ENCODE data around the gene PLEKHO1. TPM values are rescaled to one million over a fixed set of nuclear protein-coding genes. Genes with fewer than 3 reads are reported as not detected.
A peak's percentile ranks its signal among the peaks of the same experiment; 100 is the strongest.
"Not testable (repeated sequence)": the region's sequence is repeated elsewhere in the genome, so short reads cannot be mapped to it uniquely, and the experiment has no call there.

Gene PLEKHO1
- total RNA-seq, 2 donors from 2014 or later, result 21.9 to 42.7 TPM

DNA sequence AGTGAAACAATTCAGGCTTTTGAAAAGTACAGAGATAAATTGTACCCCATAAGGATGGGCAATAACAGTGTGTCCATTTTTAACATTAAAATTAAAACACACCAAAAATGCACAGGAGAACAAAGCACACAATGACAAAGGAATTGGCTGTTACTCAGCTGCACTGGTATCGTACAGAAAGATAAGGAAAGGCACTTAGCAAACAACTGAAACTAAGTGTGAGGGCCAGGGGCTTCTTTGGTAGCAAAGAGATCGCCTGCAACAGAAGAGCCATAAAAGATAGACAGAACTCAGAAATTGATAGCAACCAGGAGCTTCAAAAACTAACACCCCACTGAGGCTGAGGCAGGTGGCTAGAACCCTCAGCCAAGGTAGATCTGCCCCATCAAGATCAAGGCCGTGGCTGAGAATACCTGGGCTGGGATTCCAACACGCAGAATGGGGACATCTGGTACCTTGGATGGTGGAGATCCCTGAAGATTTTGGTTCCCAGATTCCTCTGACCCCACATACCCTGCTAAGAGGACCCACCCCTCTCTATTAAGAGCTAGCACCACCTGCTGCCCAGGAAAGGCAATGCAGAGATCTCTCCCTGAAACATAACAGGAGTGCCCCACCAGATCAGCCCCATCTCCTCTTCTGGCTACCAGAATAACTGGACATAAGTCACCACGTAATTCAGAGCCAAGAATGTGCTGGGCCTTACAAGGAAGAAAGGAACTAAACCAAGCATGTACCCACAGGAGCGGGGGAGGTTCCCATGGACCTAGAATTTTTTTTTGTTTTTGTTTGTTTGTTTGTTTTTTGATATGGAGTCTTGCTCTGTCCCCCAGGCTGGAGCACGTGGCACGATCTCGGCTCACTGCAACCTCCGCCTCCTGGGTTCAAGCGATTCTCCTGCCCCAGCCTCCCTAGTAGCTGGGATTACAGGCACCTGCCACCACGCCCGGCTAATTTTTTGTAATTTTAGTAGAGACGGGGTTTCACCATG, 16.2 kb downstream of the PLEKHO1 start:
- Mint-ChIP-seq H3K4me3 (no peak overlapping the region), H3K27ac (no peak overlapping the region), H3K9me3 (no peaks in the 10 kb centered on the region), H3K36me3 (ENCODE audit: insufficient read depth in 2 of 2) (no peaks in the 10 kb centered on the region), H3K4me1 (ENCODE audit: low read depth) (peaks cover 43% of the 10 kb centered on the region), H3K27me3 (ENCODE audit: low read depth) (no peaks in the 10 kb centered on the region)
- ATAC-seq (replicated peaks in 1 of 2), result peak; percentile 44 to 51
- peak; percentile 50 to 62 for DNase-seq

- peak; percentile 69 to 72 for DNase-seq
- ATAC-seq (replicated peaks in 1 of 2), result peak; percentile 72 to 75
- Mint-ChIP-seq H3K9me3 (no peaks in the 10 kb centered on the region), H3K27ac (no peak overlapping the region), H3K4me3 (no peak overlapping the region), H3K27me3 (ENCODE audit: low read depth) (no peaks in the 10 kb centered on the region), H3K4me1 (ENCODE audit: low read depth) (peaks cover 16% of the 10 kb centered on the region), H3K36me3 (ENCODE audit: insufficient read depth in 2 of 2) (no peaks in the 10 kb centered on the region)
These were observed 19.4 kb downstream of the PLEKHO1 start for GRCh38 chr1:150168960-150169601.

GRCh38 chr1:150171801-150172200, 22.1 kb downstream of the PLEKHO1 start:
- H3K27ac Mint-ChIP-seq, result peak overlapping the region; percentile 31
- no peaks in the 10 kb centered on the region for H3K27me3 Mint-ChIP-seq (ENCODE audit: low read depth)
- H3K36me3 Mint-ChIP-seq (ENCODE audit: insufficient read depth in 2 of 2), result no peaks in the 10 kb centered on the region
- H3K4me3 Mint-ChIP-seq, result no peak overlapping the region
- DNase-seq, result no peak
- H3K9me3 Mint-ChIP-seq, result no peaks in the 10 kb centered on the region
- ATAC-seq (replicated peaks in 1 of 2), result no peak
- no peaks in the 10 kb centered on the region for H3K4me1 Mint-ChIP-seq (ENCODE audit: low read depth)

- Mint-ChIP-seq H3K9me3 (no peaks in the 10 kb centered on the region), H3K4me3 (no peak overlapping the region), H3K36me3 (ENCODE audit: insufficient read depth in 2 of 2) (no peaks in the 10 kb centered on the region), H3K4me1 (ENCODE audit: low read depth) (no peaks in the 10 kb centered on the region), H3K27ac (no peak overlapping the region), H3K27me3 (ENCODE audit: low read depth) (no peaks in the 10 kb centered on the region)
- ATAC-seq (replicated peaks in 1 of 2) (no peak), DNase-seq (no peak)
These were observed 23.4 kb downstream of the PLEKHO1 start for GRCh38 chr1:150173141-150173585.

- no peak for DNase-seq
- Mint-ChIP-seq H3K27me3 (ENCODE audit: low read depth) (no peaks in the 10 kb centered on the region), H3K9me3 (no peaks in the 10 kb centered on the region), H3K27ac (no peak overlapping the region), H3K36me3 (ENCODE audit: insufficient read depth in 2 of 2) (no peaks in the 10 kb centered on the region), H3K4me1 (ENCODE audit: low read depth) (no peaks in the 10 kb centered on the region), H3K4me3 (no peak overlapping the region)
- ATAC-seq (replicated peaks in 1 of 2), result no peak
These were observed 26.9 kb downstream of the PLEKHO1 start for GRCh38 chr1:150176593-150176992.

GRCh38 chr1:150178548-150178947, 28.8 kb downstream of the PLEKHO1 start:
- Mint-ChIP-seq H3K4me1 (ENCODE audit: low read depth) (no peaks in the 10 kb centered on the region), H3K27ac (no peak overlapping the region), H3K27me3 (ENCODE audit: low read depth) (no peaks in the 10 kb centered on the region), H3K36me3 (ENCODE audit: insufficient read depth in 2 of 2) (no peaks in the 10 kb centered on the region), H3K9me3 (no peaks in the 10 kb centered on the region), H3K4me3 (no peak overlapping the region)
- DNase-seq (no peak), ATAC-seq (replicated peaks in 1 of 2) (no peak)

GRCh38 chr1:150179867-150180266, 30.2 kb downstream of the PLEKHO1 start:
- Mint-ChIP-seq H3K36me3 (ENCODE audit: insufficient read depth in 2 of 2) (no peaks in the 10 kb centered on the region), H3K27me3 (ENCODE audit: low read depth) (no peaks in the 10 kb centered on the region)

GRCh38 chr1:150180474-150180873, 30.8 kb downstream of the PLEKHO1 start:
- DNase-seq, result no peak
- Mint-ChIP-seq H3K4me1 (ENCODE audit: low read depth) (no peaks in the 10 kb centered on the region), H3K36me3 (ENCODE audit: insufficient read depth in 2 of 2) (no peaks in the 10 kb centered on the region), H3K4me3 (no peak overlapping the region), H3K27ac (no peak overlapping the region), H3K27me3 (ENCODE audit: low read depth) (no peaks in the 10 kb centered on the region), H3K9me3 (no peaks in the 10 kb centered on the region)
- no peak for ATAC-seq (replicated peaks in 1 of 2)

More at GRCh38 chr1:150179867-150180266, 30.2 kb downstream of the PLEKHO1 start:
- ATAC-seq (replicated peaks in 1 of 2), result no peak
- no peak for DNase-seq
- Mint-ChIP-seq H3K27ac (no peak overlapping the region), H3K4me3 (no peak overlapping the region), H3K9me3 (no peaks in the 10 kb centered on the region), H3K4me1 (ENCODE audit: low read depth) (no peaks in the 10 kb centered on the region)

DNA sequence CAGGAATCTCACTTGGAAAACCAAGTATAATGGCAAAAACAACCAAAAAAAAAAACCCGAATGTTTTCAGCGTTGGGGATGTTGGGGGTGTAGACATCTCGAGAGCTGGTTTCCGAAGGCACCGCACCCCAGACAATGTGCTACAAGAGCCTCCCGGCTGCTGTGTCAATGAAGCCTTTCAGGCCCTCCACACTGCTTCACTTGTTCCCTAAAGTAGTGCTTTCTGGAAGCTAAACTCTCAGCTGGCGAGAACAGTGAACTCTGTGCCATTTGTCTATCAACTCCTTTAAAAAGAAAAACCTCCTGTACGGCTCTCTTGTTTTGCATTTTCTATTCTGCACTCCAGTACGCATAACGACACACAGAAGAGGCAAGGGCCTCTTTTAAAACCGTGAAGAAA, 32.5 kb downstream of the PLEKHO1 start:
- Mint-ChIP-seq H3K27ac (no peak overlapping the region), H3K4me3 (no peak overlapping the region), H3K36me3 (ENCODE audit: insufficient read depth in 2 of 2) (no peaks in the 10 kb centered on the region), H3K27me3 (ENCODE audit: low read depth) (no peaks in the 10 kb centered on the region), H3K4me1 (ENCODE audit: low read depth) (peaks cover 7% of the 10 kb centered on the region), H3K9me3 (no peaks in the 10 kb centered on the region)
- ATAC-seq (replicated peaks in 1 of 2) (no peak), DNase-seq (no peak)

DNA sequence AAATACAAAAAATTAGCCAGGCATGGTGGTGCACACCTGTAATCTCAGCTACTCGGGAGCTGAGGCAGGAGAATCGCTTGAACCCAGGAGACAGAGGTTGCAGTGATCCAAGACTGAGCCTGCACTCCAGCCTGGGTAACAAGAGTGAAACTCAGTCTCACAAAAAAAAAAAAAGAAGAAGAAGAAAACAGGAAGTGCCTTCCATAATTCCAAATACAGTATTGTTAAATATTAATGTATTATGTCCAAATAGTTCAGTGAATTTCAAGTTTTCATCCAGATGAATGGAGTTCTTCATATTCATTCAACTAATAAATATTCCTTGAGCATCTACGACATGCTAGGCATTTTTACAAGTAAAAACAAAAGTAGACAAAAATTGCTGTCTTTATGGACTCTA, 33.3 kb downstream of the PLEKHO1 start:
- no peak overlapping the region for H3K27ac Mint-ChIP-seq
- DNase-seq (no peak), ATAC-seq (replicated peaks in 1 of 2) (no peak)
- no peaks in the 10 kb centered on the region for H3K27me3 Mint-ChIP-seq (ENCODE audit: low read depth)
- no peak overlapping the region for H3K4me3 Mint-ChIP-seq
- H3K9me3 Mint-ChIP-seq, result no peaks in the 10 kb centered on the region
- peaks cover 11% of the 10 kb centered on the region for H3K4me1 Mint-ChIP-seq (ENCODE audit: low read depth)
- H3K36me3 Mint-ChIP-seq (ENCODE audit: insufficient read depth in 2 of 2), result no peaks in the 10 kb centered on the region

- H3K27me3 Mint-ChIP-seq (ENCODE audit: low read depth), result no peaks in the 10 kb centered on the region
- H3K36me3 Mint-ChIP-seq (ENCODE audit: insufficient read depth in 2 of 2), result no peaks in the 10 kb centered on the region
- no peak for ATAC-seq (replicated peaks in 1 of 2)
These were observed 35.8 kb downstream of the PLEKHO1 start for GRCh38 chr1:150185481-150185880.

GRCh38 chr1:150186438-150186788, 36.7 kb downstream of the PLEKHO1 start:
- H3K9me3 Mint-ChIP-seq; H3K36me3 Mint-ChIP-seq (ENCODE audit: insufficient read depth in 2 of 2); H3K27ac Mint-ChIP-seq; H3K27me3 Mint-ChIP-seq (ENCODE audit: low read depth); ATAC-seq (replicated peaks in 1 of 2); DNase-seq: not testable (repeated sequence)
- Mint-ChIP-seq H3K4me1 (ENCODE audit: low read depth) (peaks cover 11% of the 10 kb centered on the region), H3K4me3 (peak overlapping the region in 1 of 2 donors; percentile 54)

More at GRCh38 chr1:150185481-150185880, 35.8 kb downstream of the PLEKHO1 start:
- peaks cover 11% of the 10 kb centered on the region for H3K4me1 Mint-ChIP-seq (ENCODE audit: low read depth)
- H3K27ac Mint-ChIP-seq, result no peak overlapping the region
- DNase-seq, result no peak
- no peaks in the 10 kb centered on the region for H3K9me3 Mint-ChIP-seq
- H3K4me3 Mint-ChIP-seq, result no peak overlapping the region

DNA sequence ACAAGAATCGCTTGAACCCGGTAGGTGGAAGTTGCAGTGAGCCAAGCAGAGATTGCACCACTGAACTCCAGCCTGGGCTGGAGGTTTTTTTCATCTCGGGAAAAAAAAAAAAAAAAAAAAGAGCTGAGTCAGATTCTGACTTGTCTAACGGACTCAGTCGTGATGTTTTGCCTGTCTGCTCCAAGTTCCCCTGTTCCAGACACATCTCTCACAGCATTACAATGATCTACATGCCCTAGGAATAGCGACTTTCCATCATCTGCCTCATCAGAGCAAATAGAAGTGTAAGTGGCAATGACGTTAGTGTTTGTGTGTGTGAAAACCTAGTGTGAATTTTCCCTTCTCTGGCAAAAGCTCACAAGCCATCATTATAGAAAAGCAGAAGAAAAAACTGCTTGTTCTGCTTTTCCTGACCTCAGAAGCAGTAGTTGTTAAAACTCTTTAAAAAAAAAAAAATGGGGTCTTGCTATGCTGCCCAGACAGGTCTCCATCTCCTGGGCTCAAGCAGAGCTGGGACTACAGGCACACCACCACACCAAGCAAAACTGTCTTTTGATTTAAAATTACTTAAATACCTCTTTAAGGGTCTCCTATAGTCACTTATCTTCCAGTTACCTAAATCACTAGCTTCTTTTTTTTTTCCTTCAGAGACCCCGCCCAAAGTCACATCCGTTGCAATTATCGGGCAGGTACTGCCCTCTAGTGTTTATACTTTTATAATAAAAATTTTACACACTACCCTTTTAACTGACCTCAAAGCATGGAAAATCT, 37.3 kb downstream of the PLEKHO1 start:
- DNase-seq (peak; percentile 23 to 26), ATAC-seq (replicated peaks in 1 of 2) (peak; percentile 76 to 80)
- Mint-ChIP-seq H3K4me3 (peak overlapping the region; percentile 48 to 54), H3K27me3 (ENCODE audit: low read depth) (no peaks in the 10 kb centered on the region), H3K9me3 (no peaks in the 10 kb centered on the region), H3K27ac (no peak overlapping the region), H3K4me1 (ENCODE audit: low read depth) (peaks cover 11% of the 10 kb centered on the region), H3K36me3 (ENCODE audit: insufficient read depth in 2 of 2) (no peaks in the 10 kb centered on the region)

Measured in activated T-cell treated with anti-CD3 and anti-CD28 coated beads, Interleukin-2, amount 50 U/mL, for 72 hours (primary cell).